T-helper 2 cell treated with Interferon-gamma antibody and Interleukin-4, amounts not matched to agents 5 μg/mL and 100 μg/mL, for 36 hours (primary cell): ENCODE measurements around the gene WFIKKN2.

ENCODE experiments used
- DNase-seq: peaks from one replicate; pipeline ENCODE4 v3.0.0; 2021; ENCODE audit warnings: low spot score
- H3K27ac Mint-ChIP-seq: one replicate; pipeline ENCODE4 v1.8.0; 2021; ENCODE audit warnings: mild to moderate bottlenecking, mixed read lengths
- H3K27me3 Mint-ChIP-seq: one replicate; pipeline ENCODE4 v1.8.0; 2021; ENCODE audit warnings: low read depth, mixed read lengths
- H3K36me3 Mint-ChIP-seq: one replicate; pipeline ENCODE4 v1.8.0; 2021; ENCODE audit warnings: low read depth, mixed read lengths
- H3K4me1 Mint-ChIP-seq: one replicate; pipeline ENCODE4 v1.8.0; 2021; ENCODE audit warnings: low read depth, mixed read lengths
- H3K4me3 Mint-ChIP-seq: one replicate; pipeline ENCODE4 v1.8.0; 2022; ENCODE audit warnings: mild to moderate bottlenecking, moderate library complexity, mixed read lengths
- H3K9me3 Mint-ChIP-seq: one replicate; pipeline ENCODE4 v1.8.0; 2021; ENCODE audit warnings: mixed read lengths

The WFIKKN2 gene

DNA sequence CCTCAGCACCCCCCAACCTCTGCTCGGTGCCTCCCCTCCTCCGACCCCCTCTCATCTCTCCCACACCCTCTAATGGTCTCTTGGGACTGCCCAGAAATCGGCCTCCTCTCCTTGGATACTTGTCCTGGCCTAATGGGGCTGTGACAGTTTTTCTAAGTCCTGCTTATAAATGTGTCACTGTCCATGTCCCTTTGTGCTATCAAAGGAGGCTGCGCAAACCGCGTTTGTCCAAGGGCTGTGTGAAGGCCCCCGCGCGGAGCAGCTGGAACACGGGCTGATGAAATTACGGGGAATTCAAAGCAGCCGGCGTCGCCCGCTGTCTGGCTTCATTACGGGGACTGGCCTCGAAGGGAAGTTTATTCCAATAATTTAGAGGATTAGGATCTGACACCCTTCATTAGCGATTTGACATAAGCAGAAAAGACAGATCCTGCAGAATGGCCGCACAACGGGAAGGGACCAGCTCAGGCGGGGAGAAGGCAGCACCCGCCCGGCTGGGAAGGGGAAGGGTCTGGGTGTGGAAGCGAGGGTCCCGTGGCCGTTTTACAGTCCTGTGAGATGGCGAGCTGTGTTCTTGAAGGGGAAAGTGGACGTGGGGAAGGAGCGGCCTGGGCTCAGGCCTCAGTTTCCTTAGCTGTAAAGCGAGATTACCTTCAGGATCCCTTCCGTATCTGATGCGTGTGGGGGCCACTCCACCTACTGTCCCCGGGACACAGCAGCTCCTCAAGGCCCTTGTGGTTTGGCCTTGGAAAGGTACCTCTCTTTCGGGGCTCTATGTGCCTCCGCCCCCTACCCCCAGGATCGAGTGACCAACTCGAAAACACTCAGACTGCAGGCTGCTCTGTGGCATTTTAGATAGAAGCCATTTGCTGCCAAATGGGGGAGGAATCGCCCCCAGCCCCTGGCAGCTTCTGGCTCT, 1.6 kb upstream of the WFIKKN2 start:
- H3K27me3 Mint-ChIP-seq = peaks cover 3% of the 10 kb centered on the region
- H3K4me1 Mint-ChIP-seq = no peaks in the 10 kb centered on the region
- no peak overlapping the region for H3K27ac Mint-ChIP-seq
- DNase-seq = no peak
- H3K36me3 Mint-ChIP-seq = no peaks in the 10 kb centered on the region
- no peaks in the 10 kb centered on the region for H3K9me3 Mint-ChIP-seq
- no peak overlapping the region for H3K4me3 Mint-ChIP-seq

DNA sequence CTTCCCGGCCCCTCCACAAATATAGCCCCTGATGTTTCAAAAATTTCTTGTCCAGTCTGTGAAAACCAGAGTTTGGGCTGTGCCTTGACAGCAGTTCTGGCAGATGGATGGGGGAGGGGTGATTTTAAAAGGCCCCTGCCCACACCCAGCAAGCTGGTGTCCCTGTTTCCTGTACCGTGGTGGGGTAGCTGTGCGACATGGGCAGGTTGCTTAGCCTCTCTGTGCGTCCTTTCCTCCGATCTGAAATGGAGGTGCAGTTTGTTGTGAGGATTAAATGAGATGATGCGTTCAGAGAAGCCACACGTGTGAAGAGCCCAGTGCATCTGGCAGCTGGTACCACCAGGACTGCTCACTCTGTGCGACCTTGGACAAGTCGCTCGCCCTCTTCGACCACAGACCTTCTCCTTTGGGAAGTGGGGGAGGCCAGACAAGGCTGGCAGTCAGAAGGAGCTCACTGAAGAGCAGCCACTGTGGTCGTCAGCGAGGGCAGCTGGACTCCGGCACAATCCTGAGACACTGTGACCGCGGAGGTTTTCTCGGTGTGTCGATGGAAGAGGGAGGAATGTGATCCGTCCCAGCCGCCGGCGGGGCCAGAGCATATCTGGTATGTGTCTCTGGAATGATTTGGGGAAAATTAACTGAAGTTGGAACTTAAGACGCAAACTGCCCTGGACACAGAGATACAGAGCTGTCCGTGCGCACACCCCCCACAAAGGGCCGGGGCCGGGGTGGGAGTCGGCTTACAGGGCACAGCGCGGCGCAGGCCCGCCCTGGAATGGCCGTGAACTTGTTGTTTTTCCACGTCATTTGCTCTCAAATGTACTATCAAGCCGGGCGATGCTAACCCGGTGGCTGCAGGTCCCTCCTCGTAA, 721 bp upstream of the WFIKKN2 start:
- Mint-ChIP-seq H3K27me3 (peaks cover 3% of the 10 kb centered on the region), H3K9me3 (no peaks in the 10 kb centered on the region), H3K4me3 (no peak overlapping the region), H3K27ac (no peak overlapping the region), H3K4me1 (no peaks in the 10 kb centered on the region), H3K36me3 (no peaks in the 10 kb centered on the region)
- no peak for DNase-seq

DNA sequence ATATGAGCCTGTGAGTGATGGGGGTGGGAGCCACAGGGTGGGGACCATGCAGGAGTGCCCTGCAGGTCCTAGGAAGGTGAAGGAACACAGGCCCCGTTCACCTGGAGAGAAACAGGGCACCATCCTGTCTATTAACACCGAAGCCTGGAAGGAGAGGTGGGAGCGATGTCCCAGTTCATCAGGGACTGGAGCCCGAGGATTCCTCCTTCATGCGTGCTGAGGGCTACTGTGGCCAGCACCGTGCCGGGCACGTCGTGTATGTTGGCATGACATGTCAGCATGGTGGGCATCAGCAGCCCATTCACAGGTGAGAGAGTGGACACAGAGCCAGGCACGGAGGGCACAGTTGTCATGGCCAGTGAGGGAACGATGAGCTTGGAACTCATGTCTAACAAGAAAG, 1.4 kb downstream of the WFIKKN2 start:
- Mint-ChIP-seq H3K27ac (no peak overlapping the region), H3K4me3 (no peak overlapping the region), H3K36me3 (no peaks in the 10 kb centered on the region), H3K4me1 (no peaks in the 10 kb centered on the region), H3K9me3 (no peaks in the 10 kb centered on the region), H3K27me3 (peaks cover 6% of the 10 kb centered on the region)
- DNase-seq = no peak

DNA sequence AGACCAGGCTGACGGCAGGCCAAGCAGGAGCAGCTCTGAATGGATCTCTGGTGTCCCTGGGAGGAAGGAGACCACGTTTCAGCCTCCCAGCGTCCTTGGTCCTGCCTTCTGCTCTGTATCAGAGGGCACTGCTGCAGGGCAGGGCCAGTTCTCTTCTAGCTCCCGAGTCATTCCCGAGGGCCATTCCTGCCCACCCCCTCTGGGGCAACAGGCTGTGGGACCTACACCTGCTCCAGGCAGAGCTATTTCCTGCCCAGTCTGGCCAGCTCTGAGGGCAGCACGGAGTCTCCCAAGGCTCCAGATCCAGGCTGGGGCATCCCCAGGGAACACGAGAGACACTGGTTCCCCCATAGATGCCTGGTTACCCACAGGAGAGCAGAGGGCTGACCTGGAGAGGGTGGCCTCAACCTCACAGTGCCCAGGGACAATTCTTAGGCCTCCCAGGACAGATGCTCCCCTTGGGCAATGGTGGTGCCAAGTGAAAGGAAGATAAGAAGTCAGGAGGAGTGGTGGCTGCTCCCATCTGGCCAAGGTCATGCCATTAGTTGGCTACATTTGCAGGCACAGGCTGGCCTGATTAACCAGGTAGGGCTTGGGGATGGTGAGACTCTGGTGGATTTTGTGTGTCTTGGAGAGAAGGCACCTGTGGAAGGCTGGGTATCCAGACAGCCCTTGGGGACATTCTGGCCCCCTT, 2.0 kb downstream of the WFIKKN2 start:
- Mint-ChIP-seq H3K27me3 (peaks cover 6% of the 10 kb centered on the region), H3K36me3 (no peaks in the 10 kb centered on the region), H3K4me1 (no peaks in the 10 kb centered on the region), H3K9me3 (no peaks in the 10 kb centered on the region), H3K4me3 (no peak overlapping the region), H3K27ac (no peak overlapping the region)
- DNase-seq = no peak

DNA sequence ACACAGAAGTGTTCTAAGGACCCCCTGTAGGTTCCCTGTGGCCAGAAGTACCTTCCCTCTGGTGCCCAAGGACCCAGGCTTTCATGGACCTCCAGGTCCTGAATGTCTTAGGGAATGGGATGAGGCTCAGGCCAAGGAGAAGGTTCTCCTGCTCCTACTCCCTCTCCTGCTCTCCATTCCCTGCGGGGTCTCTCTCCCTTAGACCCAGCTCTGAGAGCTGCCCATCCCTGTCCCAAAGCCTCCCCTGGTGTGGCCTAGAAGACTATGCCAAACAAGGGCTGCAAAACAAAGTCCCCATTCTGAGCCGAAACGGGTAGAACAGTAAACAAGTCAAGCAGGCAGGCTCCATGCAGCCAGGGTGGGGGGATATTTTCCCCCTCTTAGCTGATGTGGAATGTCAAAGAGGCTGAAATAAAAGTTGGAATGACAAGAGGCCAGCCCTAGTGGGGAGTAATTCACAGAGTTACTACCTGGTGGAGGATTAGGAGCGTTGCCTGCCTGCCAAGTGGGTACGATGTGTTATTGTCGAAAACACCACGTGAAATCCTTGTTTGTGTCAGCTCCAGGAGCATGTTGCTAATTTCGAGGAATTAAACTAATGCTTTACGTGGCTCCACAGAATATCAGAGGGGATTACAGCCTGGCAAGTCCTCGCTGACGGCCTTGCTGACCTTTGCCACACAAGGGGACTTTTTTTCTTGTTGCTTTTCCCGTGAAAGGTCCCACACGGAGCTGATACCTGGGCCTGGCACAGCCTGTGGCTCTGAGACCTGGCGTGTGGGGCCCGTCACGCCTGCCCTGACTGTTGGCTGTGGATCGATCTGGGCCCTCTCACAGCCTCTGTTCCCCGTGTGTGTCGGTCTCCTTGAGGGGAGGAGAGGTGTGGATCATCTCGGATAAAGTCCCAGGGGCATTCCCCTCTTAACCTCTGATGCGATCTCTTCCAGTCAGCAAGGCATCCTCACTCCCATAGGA, 2.9 kb downstream of the WFIKKN2 start:
- no peak overlapping the region for H3K27ac Mint-ChIP-seq
- H3K27me3 Mint-ChIP-seq = peaks cover 6% of the 10 kb centered on the region
- H3K9me3 Mint-ChIP-seq = no peaks in the 10 kb centered on the region
- no peaks in the 10 kb centered on the region for H3K4me1 Mint-ChIP-seq
- no peaks in the 10 kb centered on the region for H3K36me3 Mint-ChIP-seq
- no peak overlapping the region for H3K4me3 Mint-ChIP-seq
- no peak for DNase-seq

DNA sequence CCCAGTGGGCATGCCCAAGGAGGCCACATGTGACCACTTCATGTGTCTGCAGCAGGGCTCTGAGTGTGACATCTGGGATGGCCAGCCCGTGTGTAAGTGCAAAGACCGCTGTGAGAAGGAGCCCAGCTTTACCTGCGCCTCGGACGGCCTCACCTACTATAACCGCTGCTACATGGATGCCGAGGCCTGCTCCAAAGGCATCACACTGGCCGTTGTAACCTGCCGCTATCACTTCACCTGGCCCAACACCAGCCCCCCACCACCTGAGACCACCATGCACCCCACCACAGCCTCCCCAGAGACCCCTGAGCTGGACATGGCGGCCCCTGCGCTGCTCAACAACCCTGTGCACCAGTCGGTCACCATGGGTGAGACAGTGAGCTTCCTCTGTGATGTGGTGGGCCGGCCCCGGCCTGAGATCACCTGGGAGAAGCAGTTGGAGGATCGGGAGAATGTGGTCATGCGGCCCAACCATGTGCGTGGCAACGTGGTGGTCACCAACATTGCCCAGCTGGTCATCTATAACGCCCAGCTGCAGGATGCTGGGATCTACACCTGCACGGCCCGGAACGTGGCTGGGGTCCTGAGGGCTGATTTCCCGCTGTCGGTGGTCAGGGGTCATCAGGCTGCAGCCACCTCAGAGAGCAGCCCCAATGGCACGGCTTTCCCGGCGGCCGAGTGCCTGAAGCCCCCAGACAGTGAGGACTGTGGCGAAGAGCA, 4.4 kb downstream of the WFIKKN2 start:
- Mint-ChIP-seq H3K36me3 (no peaks in the 10 kb centered on the region), H3K4me1 (no peaks in the 10 kb centered on the region), H3K27ac (no peak overlapping the region), H3K27me3 (peaks cover 6% of the 10 kb centered on the region), H3K9me3 (no peaks in the 10 kb centered on the region), H3K4me3 (no peak overlapping the region)
- DNase-seq = no peak

DNA sequence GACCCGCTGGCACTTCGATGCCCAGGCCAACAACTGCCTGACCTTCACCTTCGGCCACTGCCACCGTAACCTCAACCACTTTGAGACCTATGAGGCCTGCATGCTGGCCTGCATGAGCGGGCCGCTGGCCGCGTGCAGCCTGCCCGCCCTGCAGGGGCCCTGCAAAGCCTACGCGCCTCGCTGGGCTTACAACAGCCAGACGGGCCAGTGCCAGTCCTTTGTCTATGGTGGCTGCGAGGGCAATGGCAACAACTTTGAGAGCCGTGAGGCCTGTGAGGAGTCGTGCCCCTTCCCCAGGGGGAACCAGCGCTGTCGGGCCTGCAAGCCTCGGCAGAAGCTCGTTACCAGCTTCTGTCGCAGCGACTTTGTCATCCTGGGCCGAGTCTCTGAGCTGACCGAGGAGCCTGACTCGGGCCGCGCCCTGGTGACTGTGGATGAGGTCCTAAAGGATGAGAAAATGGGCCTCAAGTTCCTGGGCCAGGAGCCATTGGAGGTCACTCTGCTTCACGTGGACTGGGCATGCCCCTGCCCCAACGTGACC, 5.0 kb downstream of the WFIKKN2 start:
- no peak for DNase-seq
- H3K36me3 Mint-ChIP-seq = no peaks in the 10 kb centered on the region
- no peak overlapping the region for H3K4me3 Mint-ChIP-seq

DNA sequence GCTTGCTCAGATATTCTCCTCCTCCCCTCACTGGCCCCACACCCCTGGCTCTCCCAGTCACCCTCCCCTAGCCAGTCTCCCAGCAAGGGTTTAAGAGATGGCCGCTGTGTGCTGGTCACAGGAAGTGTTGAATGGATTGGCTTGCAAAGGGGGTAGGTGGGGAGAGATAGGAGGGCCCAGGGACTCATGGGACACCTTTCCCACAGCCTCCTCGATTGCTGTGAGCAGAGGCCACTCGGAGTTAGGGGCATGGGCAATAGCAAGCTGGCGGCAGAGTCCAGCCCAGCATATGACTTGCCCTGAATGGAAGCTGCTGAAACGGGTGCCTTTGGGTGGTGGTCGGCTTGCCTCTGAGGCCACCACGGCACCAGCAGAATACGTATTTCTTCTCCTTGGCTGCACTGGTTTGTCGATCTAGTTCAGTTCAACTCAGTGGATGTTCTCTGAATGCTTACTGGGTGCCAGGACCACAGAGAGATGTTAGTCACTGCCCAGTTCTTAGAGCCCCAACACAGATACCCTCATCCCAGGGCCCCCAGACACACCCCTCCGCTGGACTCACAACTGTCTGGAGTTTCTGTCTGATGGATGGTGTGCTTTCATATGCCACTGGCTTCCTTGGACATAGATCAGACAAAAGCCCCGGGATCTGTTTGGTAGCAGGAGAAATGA, 6.0 kb downstream of the WFIKKN2 start:
- Mint-ChIP-seq H3K36me3 (no peaks in the 10 kb centered on the region), H3K27ac (no peak overlapping the region), H3K4me1 (no peaks in the 10 kb centered on the region), H3K9me3 (no peaks in the 10 kb centered on the region), H3K27me3 (peaks cover 3% of the 10 kb centered on the region), H3K4me3 (no peak overlapping the region)
- DNase-seq = no peak

More for the DNA sequence above, 5.0 kb downstream of the WFIKKN2 start:
- Mint-ChIP-seq H3K9me3 (no peaks in the 10 kb centered on the region), H3K27ac (no peak overlapping the region), H3K27me3 (peaks cover 6% of the 10 kb centered on the region), H3K4me1 (no peaks in the 10 kb centered on the region)

DNA sequence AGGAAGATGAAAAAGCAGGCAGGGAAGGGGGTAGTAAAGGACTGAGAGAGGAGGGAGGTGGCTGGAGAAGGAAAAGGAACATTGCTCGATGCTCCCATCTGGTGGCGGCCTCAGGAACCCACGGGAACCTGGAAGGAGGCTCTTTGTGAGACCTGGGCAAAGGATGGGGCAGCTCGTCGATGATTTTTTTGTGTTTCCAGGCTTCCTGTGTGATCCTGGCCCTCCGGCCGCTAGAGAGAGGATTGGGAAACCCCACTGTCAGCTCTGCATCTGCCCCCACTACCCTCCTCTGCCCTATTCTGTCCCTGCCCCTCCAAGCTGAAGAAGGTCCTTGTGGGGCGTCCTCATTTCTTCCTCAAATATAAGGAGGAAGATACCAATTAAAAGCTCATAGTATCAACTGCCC, 6.6 kb downstream of the WFIKKN2 start:
- Mint-ChIP-seq H3K27me3 (peaks cover 3% of the 10 kb centered on the region), H3K36me3 (no peaks in the 10 kb centered on the region), H3K27ac (no peak overlapping the region), H3K4me3 (no peak overlapping the region), H3K4me1 (no peaks in the 10 kb centered on the region), H3K9me3 (no peaks in the 10 kb centered on the region)
- peak; percentile 23 for DNase-seq

DNA sequence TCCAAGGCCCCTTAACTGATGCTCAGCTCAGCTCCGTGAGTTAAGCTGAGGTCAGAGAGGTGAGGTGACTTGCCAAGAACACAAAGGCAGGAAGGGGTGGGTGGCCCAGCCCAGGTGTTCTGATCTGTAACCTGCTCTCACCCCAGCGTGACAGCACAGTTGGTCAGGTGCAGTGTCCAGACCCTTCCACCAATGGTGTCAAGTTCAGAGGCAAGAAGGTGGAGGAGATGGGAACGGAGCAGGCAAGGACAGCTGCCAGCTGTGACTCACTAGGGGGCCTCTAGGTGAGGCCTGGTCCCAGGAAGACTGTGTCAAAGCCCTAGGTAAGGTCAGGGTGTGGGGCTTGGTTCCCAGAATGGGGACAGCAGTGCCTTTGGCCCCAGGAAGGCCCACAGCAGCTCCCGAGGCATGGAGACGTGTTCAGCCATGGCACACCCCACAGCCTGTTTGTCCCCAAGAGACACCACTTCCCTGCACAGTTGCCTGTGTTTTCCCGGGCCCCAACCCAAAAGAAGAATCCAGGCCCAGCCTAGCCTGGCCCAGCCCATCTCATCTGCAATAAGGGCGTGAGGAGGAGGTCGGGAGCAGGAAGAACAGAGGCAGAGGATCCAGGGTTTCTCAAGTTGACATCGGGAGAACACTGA, 7.2 kb downstream of the WFIKKN2 start:
- Mint-ChIP-seq H3K36me3 (no peaks in the 10 kb centered on the region), H3K4me3 (no peak overlapping the region), H3K27ac (no peak overlapping the region), H3K27me3 (peaks cover 3% of the 10 kb centered on the region), H3K4me1 (no peaks in the 10 kb centered on the region), H3K9me3 (no peaks in the 10 kb centered on the region)
- DNase-seq = no peak

DNA sequence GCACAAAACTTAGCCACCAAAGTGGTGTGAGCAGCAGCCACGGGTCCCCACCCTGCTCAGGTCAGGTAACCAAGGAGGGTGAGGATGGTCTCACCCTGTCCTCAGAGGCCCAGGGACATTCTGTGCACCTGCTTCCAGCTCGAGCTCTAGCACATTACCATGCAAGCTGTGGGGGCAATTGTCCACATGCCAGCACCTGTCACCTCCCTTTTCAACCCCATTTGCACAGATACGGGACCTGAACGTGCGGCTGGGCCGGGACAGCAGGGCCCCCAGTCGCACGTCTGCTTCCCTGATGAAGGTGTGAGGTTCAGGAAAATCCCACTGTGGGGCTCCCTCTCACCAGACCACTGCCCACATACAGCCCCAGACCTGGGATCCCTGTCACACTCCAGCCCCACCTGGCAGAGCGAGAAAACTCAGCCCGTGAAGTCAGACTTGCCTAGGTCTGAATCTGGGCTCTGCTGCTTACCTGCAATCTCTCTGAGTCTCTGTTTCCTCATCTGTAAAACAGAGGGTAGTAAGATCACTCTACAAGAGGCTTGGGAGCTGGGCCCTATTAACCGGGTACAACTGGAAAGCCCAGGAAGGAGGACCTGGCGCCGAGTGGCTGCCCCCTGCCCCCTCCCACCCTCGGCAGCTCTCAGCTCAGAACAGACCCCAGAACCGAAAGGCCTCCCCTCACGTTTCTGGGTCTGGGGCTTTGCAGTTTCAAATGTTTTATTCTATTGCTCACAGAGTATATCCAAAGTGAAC, 7.9 kb downstream of the WFIKKN2 start:
- H3K9me3 Mint-ChIP-seq = no peaks in the 10 kb centered on the region
- peaks cover 3% of the 10 kb centered on the region for H3K27me3 Mint-ChIP-seq
- DNase-seq = no peak
- no peak overlapping the region for H3K4me3 Mint-ChIP-seq
- H3K36me3 Mint-ChIP-seq = no peaks in the 10 kb centered on the region
- H3K27ac Mint-ChIP-seq = no peak overlapping the region
- no peaks in the 10 kb centered on the region for H3K4me1 Mint-ChIP-seq
